Sigmoid colon (tissue), 4 donors: ENCODE measurements around the gene POLR3A.

Experiments used
- EP300 ChIP-seq, 4 donors: sonication (generic); formaldehyde crosslinking; IDR thresholded peaks; one replicate each; pipeline ENCODE4 v1.6.1; 2017; ENCODE audit warnings: antibody characterized with exemption in 4 of 4
- TF ChIP-seq, protein P1 (sequence below), 4 experiments: fragments of 450-650 bp in 3 of 4; fragments of 200-600 bp in 1 of 4; IDR thresholded peaks; one replicate each; pipeline ENCODE4 v1.5.1; 2016 to 2019; ENCODE audit warnings: antibody characterized with exemption in 4 of 4, mild to moderate bottlenecking in 3 of 4, moderate library complexity in 2 of 4

DNA sequence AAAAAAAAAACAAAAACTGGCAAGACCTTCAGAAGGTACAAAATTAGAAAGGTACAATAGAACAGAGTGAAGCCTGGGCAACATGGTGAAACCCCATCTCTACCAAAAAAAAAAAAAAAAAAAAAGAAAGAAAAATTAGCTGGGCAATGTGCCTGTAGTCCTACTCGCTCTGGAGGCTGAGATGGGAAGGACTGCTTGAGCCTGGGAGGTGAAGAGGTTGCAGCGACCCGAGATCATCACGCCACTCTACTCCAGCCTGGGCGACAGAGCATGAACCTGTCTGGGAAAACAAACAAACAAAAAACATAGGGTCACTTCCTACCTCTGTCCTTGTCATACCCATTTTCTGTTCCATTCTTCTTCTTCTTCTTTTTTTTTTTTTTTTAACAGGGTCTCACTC, 57.2 kb downstream of the POLR3A start:
- no peak for TF ChIP-seq EP300 (IDR thresholded peaks at IDR 0.05)
- TF ChIP-seq, protein P1, sequence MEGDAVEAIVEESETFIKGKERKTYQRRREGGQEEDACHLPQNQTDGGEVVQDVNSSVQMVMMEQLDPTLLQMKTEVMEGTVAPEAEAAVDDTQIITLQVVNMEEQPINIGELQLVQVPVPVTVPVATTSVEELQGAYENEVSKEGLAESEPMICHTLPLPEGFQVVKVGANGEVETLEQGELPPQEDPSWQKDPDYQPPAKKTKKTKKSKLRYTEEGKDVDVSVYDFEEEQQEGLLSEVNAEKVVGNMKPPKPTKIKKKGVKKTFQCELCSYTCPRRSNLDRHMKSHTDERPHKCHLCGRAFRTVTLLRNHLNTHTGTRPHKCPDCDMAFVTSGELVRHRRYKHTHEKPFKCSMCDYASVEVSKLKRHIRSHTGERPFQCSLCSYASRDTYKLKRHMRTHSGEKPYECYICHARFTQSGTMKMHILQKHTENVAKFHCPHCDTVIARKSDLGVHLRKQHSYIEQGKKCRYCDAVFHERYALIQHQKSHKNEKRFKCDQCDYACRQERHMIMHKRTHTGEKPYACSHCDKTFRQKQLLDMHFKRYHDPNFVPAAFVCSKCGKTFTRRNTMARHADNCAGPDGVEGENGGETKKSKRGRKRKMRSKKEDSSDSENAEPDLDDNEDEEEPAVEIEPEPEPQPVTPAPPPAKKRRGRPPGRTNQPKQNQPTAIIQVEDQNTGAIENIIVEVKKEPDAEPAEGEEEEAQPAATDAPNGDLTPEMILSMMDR (IDR thresholded peaks at IDR 0.05), result no peak
